A549 treated with ZK216348 at 1 μM for 4 hours (cell line): ENCODE measurements around the gene GSN. TPM values are rescaled to one million over a fixed set of nuclear protein-coding genes. Genes with fewer than 3 reads are reported as not detected.

Experiments
- total RNA-seq: library from RNA; stranded (reverse); fragments of 200-300 nt; extraction: Qiagen RNA extraction; gene quantifications from 5 replicates; pipeline ENCODE4 v1.2.3, GENCODE V29; 2022; ENCODE audit warnings: low read depth

GSN gene
- total RNA-seq: 42.3 to 67.0 TPM (median 58.6 TPM) in 5 replicates

GRCh38 chr9:121267689-121268597, at the start of gene GSN:
TSS of gene GSN (plus strand) at chr9:121268162. CDS start at chr9:121301972, 33,810 bp downstream.

GRCh38 chr9:121369595-121370265, 101.8 kb downstream of the GSN start, which contains the start of gene STOM:
TSS of gene STOM (minus strand) at chr9:121370250. CDS start at chr9:121370187, 63 bp downstream.

Other genes starting within 250 kb of the GSN start
- 11.3 to 15.8 TPM (median 12.2 TPM) in 5 replicates for gene C5, start 217.9 kb upstream of the GSN start, total RNA-seq
- 4.5 to 8.8 TPM (median 6.0 TPM) in 5 replicates for gene CNTRL, start 193.2 kb upstream of the GSN start, total RNA-seq
- 34.8 to 52.7 TPM (median 46.6 TPM) in 5 replicates for gene RAB14, start 66.3 kb upstream of the GSN start, total RNA-seq
- gene STOM, start 102.1 kb downstream of the GSN start, total RNA-seq: 170 to 261 TPM (median 191 TPM) in 5 replicates
- not detected in 5 replicates for gene GGTA1, start 231.7 kb downstream of the GSN start, total RNA-seq